ENCODE data around the gene P2RY8.

DNA sequence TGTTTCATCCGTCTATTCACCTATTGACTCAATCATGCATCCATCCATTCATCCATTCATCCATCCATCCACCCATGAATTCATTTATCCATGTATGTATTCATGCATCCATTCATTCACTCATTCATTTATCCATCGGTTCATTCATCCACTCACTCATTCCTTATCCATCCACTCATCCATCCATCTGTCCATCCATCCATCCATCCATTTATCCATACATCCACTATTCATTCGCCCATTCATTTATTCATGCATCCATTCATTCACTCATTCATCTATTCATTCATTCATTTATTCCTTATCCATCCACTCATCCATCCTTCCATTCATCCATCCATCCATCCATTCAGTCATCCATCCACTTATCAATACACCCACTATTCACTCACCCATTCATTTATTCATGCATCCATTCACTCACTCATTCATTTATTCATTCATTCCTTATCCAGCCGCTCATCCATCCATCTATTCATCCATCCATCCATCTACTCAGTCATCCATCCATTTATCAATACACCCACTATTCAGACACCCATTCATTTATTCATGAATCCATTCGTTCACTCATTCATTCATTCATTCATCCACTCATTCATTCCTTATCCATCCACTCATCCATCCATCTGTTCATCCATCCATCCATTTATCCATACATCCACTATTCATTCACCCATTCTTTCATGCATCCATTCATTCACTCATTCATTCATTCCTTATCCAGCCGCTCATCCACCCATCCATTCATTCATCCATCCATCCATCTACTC is 11.2 kb downstream of the P2RY8 start:
- TF ChIP-seq CTCF (IDR thresholded peaks at IDR 0.05; ENCODE audit: insufficient read depth, low read length) (no peak), POLR2AphosphoS5 (IDR thresholded peaks at IDR 0.05; ENCODE audit: low read depth) (no peak), GABPA (IDR thresholded peaks at IDR 0.05; ENCODE audit: low read depth) (no peak), REST (IDR thresholded peaks at IDR 0.05; ENCODE audit: insufficient replicate concordance, low read depth) (no peak), SPI1 (IDR thresholded peaks at IDR 0.05; ENCODE audit: borderline replicate concordance, low read depth) (no peak)
